Fibroblast of lung (primary cell): ENCODE measurements around the gene SFMBT2.

Experiments used
- EZH2 ChIP-seq: IDR thresholded peaks from 2 replicates; pipeline ENCODE4 v1.5.1; 2012; ENCODE audit warnings: low read length, control low read depth, mild to moderate bottlenecking; ENCODE audit errors: missing control alignments
- TF ChIP-seq, protein P1 (sequence below), 2 donors: IDR thresholded peaks in 1 of 2; conservative IDR thresholded peaks in 1 of 2; 1 replicate in 1 of 2; 2 replicates in 1 of 2; pipeline ENCODE4 v1.5.1; 2011 to 2012; ENCODE audit warnings: low read length in 2 of 2, control low read depth in 1 of 2, inconsistent platforms in 1 of 2, low read depth in 1 of 2, mild to moderate bottlenecking in 1 of 2

DNA sequence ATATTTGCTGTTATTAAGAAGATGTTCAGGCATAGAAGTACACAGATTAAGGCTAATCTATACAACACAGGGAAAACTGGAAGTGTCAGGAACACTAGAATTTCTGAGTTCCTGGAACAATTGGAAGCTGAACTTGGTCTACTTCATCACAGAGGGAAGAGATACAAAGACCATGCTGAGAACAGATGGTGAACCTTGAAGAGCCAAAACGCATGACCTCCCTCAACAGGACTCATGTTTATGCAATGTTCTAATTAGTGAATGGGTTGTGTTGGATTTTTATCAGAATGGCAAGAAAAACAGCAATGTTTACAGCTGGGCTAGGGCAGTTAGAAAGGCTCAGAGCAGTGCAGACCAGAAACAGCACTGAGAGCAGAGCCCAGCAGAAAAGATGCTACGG, 94.9 kb downstream of the SFMBT2 start:
- TF ChIP-seq, protein P1, sequence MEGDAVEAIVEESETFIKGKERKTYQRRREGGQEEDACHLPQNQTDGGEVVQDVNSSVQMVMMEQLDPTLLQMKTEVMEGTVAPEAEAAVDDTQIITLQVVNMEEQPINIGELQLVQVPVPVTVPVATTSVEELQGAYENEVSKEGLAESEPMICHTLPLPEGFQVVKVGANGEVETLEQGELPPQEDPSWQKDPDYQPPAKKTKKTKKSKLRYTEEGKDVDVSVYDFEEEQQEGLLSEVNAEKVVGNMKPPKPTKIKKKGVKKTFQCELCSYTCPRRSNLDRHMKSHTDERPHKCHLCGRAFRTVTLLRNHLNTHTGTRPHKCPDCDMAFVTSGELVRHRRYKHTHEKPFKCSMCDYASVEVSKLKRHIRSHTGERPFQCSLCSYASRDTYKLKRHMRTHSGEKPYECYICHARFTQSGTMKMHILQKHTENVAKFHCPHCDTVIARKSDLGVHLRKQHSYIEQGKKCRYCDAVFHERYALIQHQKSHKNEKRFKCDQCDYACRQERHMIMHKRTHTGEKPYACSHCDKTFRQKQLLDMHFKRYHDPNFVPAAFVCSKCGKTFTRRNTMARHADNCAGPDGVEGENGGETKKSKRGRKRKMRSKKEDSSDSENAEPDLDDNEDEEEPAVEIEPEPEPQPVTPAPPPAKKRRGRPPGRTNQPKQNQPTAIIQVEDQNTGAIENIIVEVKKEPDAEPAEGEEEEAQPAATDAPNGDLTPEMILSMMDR (conservative IDR thresholded peaks at IDR 0.05 in 1 of 2, IDR thresholded peaks at IDR 0.05 in 1 of 2; ENCODE audit: low read depth in 1 of 2, low read length in 2 of 2) = no peak
- TF ChIP-seq EZH2 = no peak
